ENCODE data around the gene RAB8B.

DNA sequence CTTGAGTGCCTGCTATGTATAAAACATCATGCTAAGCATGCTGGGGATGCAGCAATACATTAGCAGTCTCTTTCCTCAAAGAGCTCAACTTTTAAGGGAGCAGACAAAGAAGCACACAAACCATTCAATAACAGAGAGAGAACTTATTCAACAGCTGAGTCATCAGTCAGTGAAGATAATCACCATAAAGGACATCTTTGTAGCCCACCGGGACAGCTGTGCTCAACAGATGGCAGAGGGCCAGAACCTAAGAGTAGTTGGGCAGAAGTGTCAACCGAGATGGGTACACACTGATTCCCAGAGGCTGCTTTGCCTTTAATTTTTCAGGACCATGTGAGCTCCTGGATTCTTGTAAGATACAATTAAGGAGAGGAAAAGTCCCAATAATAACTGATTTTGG is 4.2 kb upstream of the RAB8B start:
- TF ChIP-seq, protein P1, sequence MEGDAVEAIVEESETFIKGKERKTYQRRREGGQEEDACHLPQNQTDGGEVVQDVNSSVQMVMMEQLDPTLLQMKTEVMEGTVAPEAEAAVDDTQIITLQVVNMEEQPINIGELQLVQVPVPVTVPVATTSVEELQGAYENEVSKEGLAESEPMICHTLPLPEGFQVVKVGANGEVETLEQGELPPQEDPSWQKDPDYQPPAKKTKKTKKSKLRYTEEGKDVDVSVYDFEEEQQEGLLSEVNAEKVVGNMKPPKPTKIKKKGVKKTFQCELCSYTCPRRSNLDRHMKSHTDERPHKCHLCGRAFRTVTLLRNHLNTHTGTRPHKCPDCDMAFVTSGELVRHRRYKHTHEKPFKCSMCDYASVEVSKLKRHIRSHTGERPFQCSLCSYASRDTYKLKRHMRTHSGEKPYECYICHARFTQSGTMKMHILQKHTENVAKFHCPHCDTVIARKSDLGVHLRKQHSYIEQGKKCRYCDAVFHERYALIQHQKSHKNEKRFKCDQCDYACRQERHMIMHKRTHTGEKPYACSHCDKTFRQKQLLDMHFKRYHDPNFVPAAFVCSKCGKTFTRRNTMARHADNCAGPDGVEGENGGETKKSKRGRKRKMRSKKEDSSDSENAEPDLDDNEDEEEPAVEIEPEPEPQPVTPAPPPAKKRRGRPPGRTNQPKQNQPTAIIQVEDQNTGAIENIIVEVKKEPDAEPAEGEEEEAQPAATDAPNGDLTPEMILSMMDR (IDR thresholded peaks at IDR 0.05; ENCODE audit: poor library complexity, severe bottlenecking), result no peak
- TF ChIP-seq EP300 (conservative IDR thresholded peaks at IDR 0.05; ENCODE audit: poor library complexity, severe bottlenecking) (no peak), TAF1 (IDR thresholded peaks at IDR 0.05; ENCODE audit: low read depth) (no peak), POLR2AphosphoS5 (IDR thresholded peaks at IDR 0.05) (no peak), RAD21 (conservative IDR thresholded peaks at IDR 0.05) (no peak), MXI1 (conservative IDR thresholded peaks at IDR 0.05; ENCODE audit: poor library complexity, severe bottlenecking) (no peak), EZH2 (IDR thresholded peaks at IDR 0.05; ENCODE audit: borderline replicate concordance, insufficient read depth, low read length, poor library complexity, severe bottlenecking) (no peak), SMC3 (conservative IDR thresholded peaks at IDR 0.05; ENCODE audit: poor library complexity) (no peak)
- TF ChIP-seq, protein P2, sequence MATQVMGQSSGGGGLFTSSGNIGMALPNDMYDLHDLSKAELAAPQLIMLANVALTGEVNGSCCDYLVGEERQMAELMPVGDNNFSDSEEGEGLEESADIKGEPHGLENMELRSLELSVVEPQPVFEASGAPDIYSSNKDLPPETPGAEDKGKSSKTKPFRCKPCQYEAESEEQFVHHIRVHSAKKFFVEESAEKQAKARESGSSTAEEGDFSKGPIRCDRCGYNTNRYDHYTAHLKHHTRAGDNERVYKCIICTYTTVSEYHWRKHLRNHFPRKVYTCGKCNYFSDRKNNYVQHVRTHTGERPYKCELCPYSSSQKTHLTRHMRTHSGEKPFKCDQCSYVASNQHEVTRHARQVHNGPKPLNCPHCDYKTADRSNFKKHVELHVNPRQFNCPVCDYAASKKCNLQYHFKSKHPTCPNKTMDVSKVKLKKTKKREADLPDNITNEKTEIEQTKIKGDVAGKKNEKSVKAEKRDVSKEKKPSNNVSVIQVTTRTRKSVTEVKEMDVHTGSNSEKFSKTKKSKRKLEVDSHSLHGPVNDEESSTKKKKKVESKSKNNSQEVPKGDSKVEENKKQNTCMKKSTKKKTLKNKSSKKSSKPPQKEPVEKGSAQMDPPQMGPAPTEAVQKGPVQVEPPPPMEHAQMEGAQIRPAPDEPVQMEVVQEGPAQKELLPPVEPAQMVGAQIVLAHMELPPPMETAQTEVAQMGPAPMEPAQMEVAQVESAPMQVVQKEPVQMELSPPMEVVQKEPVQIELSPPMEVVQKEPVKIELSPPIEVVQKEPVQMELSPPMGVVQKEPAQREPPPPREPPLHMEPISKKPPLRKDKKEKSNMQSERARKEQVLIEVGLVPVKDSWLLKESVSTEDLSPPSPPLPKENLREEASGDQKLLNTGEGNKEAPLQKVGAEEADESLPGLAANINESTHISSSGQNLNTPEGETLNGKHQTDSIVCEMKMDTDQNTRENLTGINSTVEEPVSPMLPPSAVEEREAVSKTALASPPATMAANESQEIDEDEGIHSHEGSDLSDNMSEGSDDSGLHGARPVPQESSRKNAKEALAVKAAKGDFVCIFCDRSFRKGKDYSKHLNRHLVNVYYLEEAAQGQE (IDR thresholded peaks at IDR 0.05; ENCODE audit: borderline replicate concordance), result no peak

All from neural cell (in vitro differentiated cells).